ENCODE measurements around the gene HACD2.

GRCh38 chr3:123568875-123569274 is 16.0 kb downstream of the HACD2 start:
- TF ChIP-seq, protein P1, sequence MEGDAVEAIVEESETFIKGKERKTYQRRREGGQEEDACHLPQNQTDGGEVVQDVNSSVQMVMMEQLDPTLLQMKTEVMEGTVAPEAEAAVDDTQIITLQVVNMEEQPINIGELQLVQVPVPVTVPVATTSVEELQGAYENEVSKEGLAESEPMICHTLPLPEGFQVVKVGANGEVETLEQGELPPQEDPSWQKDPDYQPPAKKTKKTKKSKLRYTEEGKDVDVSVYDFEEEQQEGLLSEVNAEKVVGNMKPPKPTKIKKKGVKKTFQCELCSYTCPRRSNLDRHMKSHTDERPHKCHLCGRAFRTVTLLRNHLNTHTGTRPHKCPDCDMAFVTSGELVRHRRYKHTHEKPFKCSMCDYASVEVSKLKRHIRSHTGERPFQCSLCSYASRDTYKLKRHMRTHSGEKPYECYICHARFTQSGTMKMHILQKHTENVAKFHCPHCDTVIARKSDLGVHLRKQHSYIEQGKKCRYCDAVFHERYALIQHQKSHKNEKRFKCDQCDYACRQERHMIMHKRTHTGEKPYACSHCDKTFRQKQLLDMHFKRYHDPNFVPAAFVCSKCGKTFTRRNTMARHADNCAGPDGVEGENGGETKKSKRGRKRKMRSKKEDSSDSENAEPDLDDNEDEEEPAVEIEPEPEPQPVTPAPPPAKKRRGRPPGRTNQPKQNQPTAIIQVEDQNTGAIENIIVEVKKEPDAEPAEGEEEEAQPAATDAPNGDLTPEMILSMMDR (conservative IDR thresholded peaks at IDR 0.05; ENCODE audit: low read depth, low read length) = no peak
- TF ChIP-seq EZH2 (IDR thresholded peaks at IDR 0.05; ENCODE audit: low read length, unreplicated experiment) (no peak), EZH2phosphoT487 (IDR thresholded peaks at IDR 0.05; ENCODE audit: borderline replicate concordance, low read length) (no peak)
